Fibroblast of the aortic adventitia (primary cell): ENCODE results near the gene LYPD8. TPM values are rescaled to one million over a fixed set of nuclear protein-coding genes. Genes with fewer than 3 reads are reported as not detected.

Experiments used
- DNase-seq: peaks from one replicate; pipeline ENCODE4 v3.0.0-alpha.2; 2010; ENCODE audit warnings: low read depth
- H3K4me3 ChIP-seq: 2 replicates; pipeline ENCODE4 v1.5.1; 2011; ENCODE audit warnings: low read depth, mild to moderate bottlenecking, control low read depth, low read length, moderate library complexity
- total RNA-seq: library from RNA; depleted of rRNA; stranded (reverse); fragments of >200 nt; gene quantifications from 2 replicates; pipeline ENCODE4 v1.2.3, GENCODE V29; 2012; ENCODE audit warnings: low replicate concordance
- TF ChIP-seq, protein P1 (sequence below): IDR thresholded peaks from 2 replicates; pipeline ENCODE4 v1.5.1; 2011; ENCODE audit warnings: mild to moderate bottlenecking, low read length, control low read depth, inconsistent platforms; ENCODE audit not compliant: insufficient read depth

LYPD8 gene
- total RNA-seq, 1 donor, result 0.27 TPM

GRCh38 chr1:248782416-248783141 is 27.0 kb upstream of the LYPD8 start:
- TF ChIP-seq, protein P1, sequence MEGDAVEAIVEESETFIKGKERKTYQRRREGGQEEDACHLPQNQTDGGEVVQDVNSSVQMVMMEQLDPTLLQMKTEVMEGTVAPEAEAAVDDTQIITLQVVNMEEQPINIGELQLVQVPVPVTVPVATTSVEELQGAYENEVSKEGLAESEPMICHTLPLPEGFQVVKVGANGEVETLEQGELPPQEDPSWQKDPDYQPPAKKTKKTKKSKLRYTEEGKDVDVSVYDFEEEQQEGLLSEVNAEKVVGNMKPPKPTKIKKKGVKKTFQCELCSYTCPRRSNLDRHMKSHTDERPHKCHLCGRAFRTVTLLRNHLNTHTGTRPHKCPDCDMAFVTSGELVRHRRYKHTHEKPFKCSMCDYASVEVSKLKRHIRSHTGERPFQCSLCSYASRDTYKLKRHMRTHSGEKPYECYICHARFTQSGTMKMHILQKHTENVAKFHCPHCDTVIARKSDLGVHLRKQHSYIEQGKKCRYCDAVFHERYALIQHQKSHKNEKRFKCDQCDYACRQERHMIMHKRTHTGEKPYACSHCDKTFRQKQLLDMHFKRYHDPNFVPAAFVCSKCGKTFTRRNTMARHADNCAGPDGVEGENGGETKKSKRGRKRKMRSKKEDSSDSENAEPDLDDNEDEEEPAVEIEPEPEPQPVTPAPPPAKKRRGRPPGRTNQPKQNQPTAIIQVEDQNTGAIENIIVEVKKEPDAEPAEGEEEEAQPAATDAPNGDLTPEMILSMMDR, result no peak
- no peak overlapping the region for H3K4me3 ChIP-seq
- DNase-seq, result no peak

DNA sequence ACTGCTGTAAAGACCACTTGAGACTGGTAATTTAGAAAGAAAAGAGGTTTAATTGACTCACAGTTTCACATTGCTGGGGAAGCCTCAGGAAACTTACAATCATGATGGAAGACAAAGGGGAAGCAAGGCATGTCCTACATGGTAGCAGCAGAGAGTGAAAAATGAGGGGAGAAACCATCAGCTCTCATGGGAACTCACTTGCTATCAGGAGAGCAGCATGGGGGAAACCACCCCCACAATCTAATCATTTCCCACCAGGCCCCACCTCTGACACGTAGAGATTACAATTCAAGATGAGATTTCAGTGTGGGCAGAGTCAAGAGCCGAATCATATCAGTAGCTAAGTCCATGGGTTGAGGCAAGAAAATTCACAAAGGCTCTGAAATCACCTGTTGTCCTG is 23.8 kb upstream of the LYPD8 start:
- DNase-seq, result no peak
- TF ChIP-seq, protein P1, result no peak

DNA sequence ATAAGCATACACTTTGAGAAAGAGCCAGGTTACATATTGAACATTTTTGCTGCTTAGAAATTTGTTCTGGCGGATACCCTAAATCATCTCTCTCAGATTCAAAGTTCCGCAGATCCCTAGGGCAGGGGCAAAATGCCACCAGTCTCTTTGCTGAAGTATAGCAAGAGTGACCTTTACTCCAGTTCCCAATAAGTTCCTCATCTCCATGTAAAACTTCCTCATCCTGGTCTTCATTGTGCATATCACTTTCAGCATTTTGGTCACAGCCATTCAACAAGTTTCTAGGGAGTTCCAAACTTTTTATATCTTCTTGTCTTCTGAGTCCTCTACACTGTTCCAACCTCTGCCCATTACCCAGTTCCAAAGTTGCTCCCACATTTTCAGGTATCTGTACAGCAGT is 23.3 kb upstream of the LYPD8 start:
- DNase-seq, result no peak
- TF ChIP-seq, protein P1, result no peak
- no peak overlapping the region for H3K4me3 ChIP-seq

More for the DNA sequence above, 23.8 kb upstream of the LYPD8 start:
- no peak overlapping the region for H3K4me3 ChIP-seq

GRCh38 chr1:248776991-248777390 is 21.4 kb upstream of the LYPD8 start:
- TF ChIP-seq, protein P1, result no peak
- no peak overlapping the region for H3K4me3 ChIP-seq
- DNase-seq, result no peak

DNA sequence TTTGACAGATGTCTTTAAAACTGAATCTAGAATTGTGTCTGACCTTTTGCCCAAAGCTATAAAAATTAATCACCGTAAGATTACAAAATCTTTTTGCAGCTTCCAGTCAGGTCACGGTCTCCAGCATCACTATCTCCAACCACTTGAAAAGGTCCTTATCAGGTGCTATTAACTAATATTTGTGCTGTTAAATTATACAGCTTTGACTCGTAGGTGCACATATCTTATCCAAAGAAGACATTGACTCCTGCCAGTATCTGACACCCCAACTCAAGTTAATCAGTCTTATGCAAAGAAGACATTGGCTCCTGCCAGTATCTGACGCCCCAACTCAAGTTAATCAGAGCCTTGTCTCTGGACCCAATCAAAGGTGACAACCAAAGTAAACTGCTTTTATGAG is 19.9 kb upstream of the LYPD8 start:
- DNase-seq, result no peak
- TF ChIP-seq, protein P1, result no peak
- no peak overlapping the region for H3K4me3 ChIP-seq

DNA sequence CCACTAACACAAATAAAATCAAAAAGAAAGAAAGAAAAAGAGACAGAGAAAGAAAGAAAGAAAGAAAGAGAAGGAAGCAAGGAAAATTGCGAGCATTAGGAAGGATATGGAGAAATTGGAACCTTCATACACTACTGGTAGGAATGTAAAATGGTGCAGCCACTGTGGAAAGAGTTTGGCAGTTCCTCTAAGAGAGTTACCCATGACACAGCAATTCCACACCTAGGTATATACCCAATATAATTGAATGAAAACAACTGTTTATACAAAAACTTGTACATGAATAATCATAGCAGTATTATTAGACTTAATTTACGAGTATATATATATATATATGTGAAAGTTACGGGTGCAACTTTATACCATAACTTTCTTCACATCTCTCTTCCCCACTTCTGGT is 4.1 kb upstream of the LYPD8 start:
- no peak overlapping the region for H3K4me3 ChIP-seq
- no peak for DNase-seq
- TF ChIP-seq, protein P1, result no peak

DNA sequence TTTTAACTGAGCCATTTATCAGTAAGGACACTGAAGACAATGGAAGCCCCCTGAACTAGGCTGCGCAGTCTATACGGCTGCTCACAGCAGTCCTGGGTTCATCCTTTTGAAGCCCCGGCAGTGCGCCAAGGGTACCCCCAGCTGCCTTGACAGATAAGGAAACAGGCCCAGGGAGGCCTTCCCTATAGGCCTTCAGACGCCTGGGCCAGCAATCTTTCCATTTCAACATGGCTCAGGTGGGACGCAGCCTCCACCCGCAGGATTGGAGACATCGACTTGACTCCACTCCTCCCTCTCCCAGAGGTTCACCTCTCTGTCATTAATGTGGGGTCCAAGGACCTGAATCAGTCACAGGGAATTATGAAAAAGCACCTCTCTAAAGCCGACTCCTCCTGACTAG is 2.8 kb upstream of the LYPD8 start:
- H3K4me3 ChIP-seq, result no peak overlapping the region
- DNase-seq, result no peak
- TF ChIP-seq, protein P1, result no peak
